A549 treated with CpdA at 1 μM for 4 hours (cell line): ENCODE data around the gene SCAPER. TPM values are rescaled to one million over a fixed set of nuclear protein-coding genes. Genes with fewer than 3 reads are reported as not detected.

Experiments
- total RNA-seq: library from RNA; stranded (reverse); fragments of 200-300 nt; extraction: Qiagen RNA extraction; gene quantifications from 5 replicates; pipeline ENCODE4 v1.2.3, GENCODE V29; 2022; ENCODE audit warnings: low read depth

The SCAPER gene, protein sequence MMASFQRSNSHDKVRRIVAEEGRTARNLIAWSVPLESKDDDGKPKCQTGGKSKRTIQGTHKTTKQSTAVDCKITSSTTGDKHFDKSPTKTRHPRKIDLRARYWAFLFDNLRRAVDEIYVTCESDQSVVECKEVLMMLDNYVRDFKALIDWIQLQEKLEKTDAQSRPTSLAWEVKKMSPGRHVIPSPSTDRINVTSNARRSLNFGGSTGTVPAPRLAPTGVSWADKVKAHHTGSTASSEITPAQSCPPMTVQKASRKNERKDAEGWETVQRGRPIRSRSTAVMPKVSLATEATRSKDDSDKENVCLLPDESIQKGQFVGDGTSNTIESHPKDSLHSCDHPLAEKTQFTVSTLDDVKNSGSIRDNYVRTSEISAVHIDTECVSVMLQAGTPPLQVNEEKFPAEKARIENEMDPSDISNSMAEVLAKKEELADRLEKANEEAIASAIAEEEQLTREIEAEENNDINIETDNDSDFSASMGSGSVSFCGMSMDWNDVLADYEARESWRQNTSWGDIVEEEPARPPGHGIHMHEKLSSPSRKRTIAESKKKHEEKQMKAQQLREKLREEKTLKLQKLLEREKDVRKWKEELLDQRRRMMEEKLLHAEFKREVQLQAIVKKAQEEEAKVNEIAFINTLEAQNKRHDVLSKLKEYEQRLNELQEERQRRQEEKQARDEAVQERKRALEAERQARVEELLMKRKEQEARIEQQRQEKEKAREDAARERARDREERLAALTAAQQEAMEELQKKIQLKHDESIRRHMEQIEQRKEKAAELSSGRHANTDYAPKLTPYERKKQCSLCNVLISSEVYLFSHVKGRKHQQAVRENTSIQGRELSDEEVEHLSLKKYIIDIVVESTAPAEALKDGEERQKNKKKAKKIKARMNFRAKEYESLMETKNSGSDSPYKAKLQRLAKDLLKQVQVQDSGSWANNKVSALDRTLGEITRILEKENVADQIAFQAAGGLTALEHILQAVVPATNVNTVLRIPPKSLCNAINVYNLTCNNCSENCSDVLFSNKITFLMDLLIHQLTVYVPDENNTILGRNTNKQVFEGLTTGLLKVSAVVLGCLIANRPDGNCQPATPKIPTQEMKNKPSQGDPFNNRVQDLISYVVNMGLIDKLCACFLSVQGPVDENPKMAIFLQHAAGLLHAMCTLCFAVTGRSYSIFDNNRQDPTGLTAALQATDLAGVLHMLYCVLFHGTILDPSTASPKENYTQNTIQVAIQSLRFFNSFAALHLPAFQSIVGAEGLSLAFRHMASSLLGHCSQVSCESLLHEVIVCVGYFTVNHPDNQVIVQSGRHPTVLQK (N-terminal part only)
- total RNA-seq, result 3.0 to 4.6 TPM (median 4.0 TPM) in 5 replicates

DNA sequence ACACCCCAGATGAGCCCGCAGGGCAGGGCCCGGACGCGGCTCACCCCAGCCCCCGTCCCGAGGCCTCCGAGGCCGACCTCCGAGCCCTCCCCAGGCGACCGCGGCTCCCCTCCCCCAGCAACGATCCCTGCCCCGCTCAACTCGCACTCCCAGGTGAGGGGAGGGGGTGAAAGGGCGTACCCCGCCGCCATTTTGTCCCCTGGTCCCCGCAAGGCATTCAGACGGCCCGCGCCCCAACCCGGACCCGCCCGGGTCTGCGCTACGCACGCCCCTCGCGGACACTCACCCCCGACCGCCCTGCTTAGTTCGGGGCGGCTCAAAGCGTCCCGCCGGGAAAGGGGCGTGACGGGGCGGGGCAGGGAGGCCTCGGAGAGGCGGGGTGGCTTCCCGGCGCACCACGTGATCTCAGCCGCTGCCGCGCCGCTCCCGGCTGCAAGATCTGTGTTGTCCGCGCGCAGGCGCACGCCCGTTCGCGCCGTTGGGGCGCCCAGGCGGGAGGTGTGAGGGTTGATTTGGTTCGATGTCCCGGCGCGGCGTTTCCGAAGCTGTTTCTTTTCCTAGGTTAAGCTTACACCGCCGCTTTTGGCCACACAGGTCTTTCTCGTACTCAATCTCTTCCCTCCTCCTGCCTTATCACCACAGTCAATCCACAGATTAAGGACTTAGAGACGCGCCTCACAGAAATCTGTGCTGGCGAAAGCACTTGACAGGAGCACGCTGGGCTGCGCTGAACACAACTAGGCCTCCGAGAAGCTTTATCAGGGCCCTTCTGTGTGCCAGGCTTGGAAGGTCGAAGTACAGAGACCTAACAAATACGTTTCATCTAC lies at the start of gene SCAPER:
TSS of gene SCAPER (minus strand) at position 328 of the 827 bp plus-strand sequence. CDS start 21,523 bp downstream, outside the sequence.

DNA sequence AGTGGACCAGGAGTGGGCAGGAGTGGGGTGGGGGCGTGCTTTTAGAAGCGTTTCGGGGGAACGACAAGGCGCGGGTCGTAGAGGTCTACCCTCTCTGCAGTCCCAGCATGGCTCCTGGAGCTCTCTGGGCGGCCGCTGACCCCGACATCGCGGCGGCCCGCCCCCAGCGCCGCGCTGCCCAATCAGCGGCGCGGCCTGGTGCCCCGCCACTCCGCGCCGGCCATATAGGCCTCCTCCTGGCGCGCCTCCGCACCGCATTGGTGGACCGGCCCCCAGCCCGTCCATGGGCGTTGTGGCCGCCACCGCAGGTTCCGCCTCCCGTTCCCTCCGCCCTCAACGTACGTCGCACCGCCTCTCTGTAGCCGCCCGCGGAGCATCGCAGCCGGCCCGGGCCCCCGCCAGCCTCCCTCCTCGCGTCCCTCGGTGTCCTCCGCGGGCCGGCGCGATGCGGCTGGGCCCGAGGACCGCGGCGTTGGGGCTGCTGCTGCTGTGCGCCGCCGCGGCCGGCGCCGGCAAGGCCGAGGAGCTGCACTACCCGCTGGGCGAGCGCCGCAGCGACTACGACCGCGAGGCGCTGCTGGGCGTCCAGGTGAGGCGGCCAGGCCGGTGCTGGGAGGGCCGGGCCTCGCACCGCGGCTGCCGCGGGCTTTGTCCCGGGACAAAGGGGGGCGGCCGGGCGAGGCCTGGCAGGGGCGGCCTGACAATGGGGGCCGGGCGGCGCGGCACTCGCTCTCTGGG lies 26.4 kb upstream of the SCAPER start, which contains the start of gene RCN2:
TSS of gene RCN2 (plus strand) at position 353 of the 738 bp plus-strand sequence. CDS start at position 446, 93 bp downstream.

DNA sequence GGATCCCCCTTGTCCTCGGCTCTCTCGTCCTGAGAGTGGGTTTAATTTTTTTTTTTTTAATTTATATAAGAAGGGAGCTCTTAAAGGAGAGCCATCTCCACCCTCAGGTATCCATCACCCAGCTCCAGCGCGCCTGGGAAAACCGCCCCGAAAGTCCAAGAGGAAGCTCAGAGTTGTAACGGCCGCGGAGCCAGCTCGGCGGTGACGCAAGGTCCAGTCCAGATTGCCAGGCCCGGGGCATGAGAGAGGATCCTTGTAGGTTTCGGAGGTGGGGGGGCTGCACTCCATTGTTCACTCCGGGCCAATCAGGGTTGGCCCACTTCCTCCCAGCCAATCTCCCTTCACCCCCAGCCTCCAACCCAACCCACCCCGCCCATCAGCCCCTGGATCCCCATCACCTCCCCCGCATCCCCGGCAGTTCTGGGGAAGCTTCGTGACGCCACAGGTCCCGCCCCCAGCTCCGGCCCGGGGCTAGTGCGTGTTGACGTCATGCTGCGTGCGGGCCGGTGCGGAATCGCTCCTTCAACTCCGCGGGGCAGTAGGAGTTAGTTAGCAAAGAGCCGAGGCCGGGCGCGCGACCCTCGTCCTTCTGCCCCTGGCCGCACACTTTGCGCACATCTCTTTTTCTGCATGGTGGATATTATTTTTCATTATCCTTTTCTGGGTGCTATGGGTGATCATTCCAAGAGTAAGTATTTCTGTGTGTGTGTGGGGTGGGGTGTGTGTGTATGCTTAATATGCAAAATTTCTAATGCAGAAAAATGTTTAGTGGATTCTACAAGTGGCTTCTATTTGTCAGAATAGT lies 568.7 kb downstream of the SCAPER start, which contains the start of gene ISL2:
TSS of gene ISL2 (plus strand) at position 520 of the 805 bp plus-strand sequence. CDS start at position 631, 111 bp downstream.

DNA sequence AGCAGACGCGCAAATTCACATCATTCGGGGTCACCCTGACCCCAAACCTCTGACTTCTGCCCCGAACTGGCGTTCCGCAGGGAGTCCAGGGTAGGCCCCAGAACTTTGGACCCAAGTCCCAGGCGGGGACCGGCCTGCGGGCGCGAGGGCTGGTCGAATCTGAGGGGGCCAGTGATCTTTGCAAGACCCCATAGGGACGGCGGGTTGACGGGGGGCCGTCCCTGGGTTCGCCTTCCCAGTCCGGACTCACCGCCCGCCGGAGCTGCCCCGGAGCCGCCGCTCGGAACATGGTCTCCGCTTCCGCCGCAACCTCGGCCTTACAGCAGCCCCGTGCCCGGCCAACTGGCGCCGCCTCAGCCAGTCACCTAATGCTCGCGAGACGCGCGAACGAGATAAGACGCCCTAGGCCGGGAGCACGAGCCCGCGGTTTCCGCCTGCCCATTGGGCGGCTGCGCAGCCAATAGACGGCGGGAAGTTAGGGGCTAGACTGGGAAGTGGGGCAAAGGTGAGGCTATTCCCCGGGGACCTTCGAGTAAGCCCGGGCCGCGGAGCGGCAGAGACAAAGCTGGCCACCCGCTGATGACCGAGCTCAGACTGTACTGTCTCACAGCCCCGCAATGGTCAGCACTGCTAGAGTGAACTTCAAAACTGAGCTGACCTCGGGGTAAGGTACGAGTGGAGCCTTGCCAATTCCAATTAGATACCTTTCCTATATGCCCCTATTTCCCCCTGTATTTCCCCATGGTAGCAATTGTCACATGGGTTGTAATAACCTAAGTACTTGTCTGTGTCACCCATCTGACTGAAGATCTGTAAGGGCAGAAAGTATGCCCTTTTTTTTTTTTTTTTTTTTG lies 593.8 kb downstream of the SCAPER start, which contains the start of gene ETFA:
TSS of gene ETFA (minus strand) at position 370 of the 854 bp plus-strand sequence. CDS start at position 289, 81 bp downstream.

Other genes starting within 250 kb of the SCAPER start
- 58.8 to 72.7 TPM (median 66.4 TPM) in 5 replicates for gene RCN2, start 26.4 kb upstream of the SCAPER start, total RNA-seq
- not detected in 5 replicates for gene PSTPIP1, start 89.8 kb upstream of the SCAPER start, total RNA-seq
- gene TSPAN3, start 165.8 kb upstream of the SCAPER start, total RNA-seq, result 377 to 477 TPM (median 451 TPM) in 5 replicates